MM.1S (cell line): ENCODE measurements around the gene GDPD5.

Experiments
- DNase-seq: peaks from one replicate; pipeline ENCODE4 v3.0.0-alpha.2; 2015
- H2AFZ ChIP-seq: fragments of 300-600 bp; sonication (generic); 2 replicates; pipeline ENCODE4 v1.6.0; 2016; ENCODE audit warnings: antibody characterized with exemption, low read length
- H3F3A ChIP-seq: fragments of 300-600 bp; sonication (generic); 2 replicates; pipeline ENCODE4 v1.6.1; 2016; ENCODE audit warnings: mild to moderate bottlenecking, antibody characterized with exemption, low read length, moderate library complexity, mixed read lengths; ENCODE audit not compliant: insufficient read depth
- H3K27ac ChIP-seq: fragments of 300-600 bp; sonication (generic); 2 replicates; pipeline ENCODE4 v1.5.1; 2016; ENCODE audit warnings: mild to moderate bottlenecking, low read length
- H3K27me3 ChIP-seq: fragments of 300-600 bp; sonication (generic); replicated peaks from 2 replicates; pipeline ENCODE4 v1.6.0; 2016; ENCODE audit warnings: low read length; ENCODE audit not compliant: insufficient read depth
- H3K36me3 ChIP-seq: fragments of 300-600 bp; sonication (generic); replicated peaks from 2 replicates; pipeline ENCODE4 v1.6.1; 2016; ENCODE audit warnings: mild to moderate bottlenecking, low read length, mixed read lengths; ENCODE audit not compliant: insufficient read depth
- H3K4me1 ChIP-seq: fragments of 300-600 bp; sonication (generic); 2 replicates; pipeline ENCODE4 v1.6.1; 2016; ENCODE audit warnings: low read length, mixed read lengths
- H3K4me2 ChIP-seq: fragments of 300-600 bp; sonication (generic); 2 replicates; pipeline ENCODE4 v1.6.0; 2016; ENCODE audit warnings: low read depth, low read length
- H3K4me3 ChIP-seq: fragments of 300-600 bp; sonication (generic); 2 replicates; pipeline ENCODE4 v1.5.1; 2016; ENCODE audit warnings: low read length, mixed read lengths
- H3K79me2 ChIP-seq: fragments of 300-600 bp; sonication (generic); 2 replicates; pipeline ENCODE4 v1.6.1; 2016; ENCODE audit warnings: mixed run types, low read length, mixed read lengths
- H3K9ac ChIP-seq: fragments of 300-600 bp; sonication (generic); 2 replicates; pipeline ENCODE4 v1.6.1; 2016; ENCODE audit warnings: low read length, mixed read lengths
- H3K9me2 ChIP-seq: fragments of 300-600 bp; sonication (generic); replicated peaks from 2 replicates; pipeline ENCODE4 v1.6.1; 2016; ENCODE audit warnings: mild to moderate bottlenecking, low read length, mixed read lengths; ENCODE audit not compliant: insufficient read depth
- H3K9me3 ChIP-seq: fragments of 300-600 bp; sonication (generic); replicated peaks from 2 replicates; pipeline ENCODE4 v1.6.1; 2016; ENCODE audit warnings: mild to moderate bottlenecking, low read length, mixed read lengths; ENCODE audit not compliant: insufficient read depth
- H4K20me1 ChIP-seq: fragments of 300-600 bp; sonication (generic); 2 replicates; pipeline ENCODE4 v1.6.1; 2016; ENCODE audit warnings: mild to moderate bottlenecking, low read length, moderate library complexity, mixed read lengths; ENCODE audit not compliant: insufficient read depth
- EZH2 ChIP-seq: fragments of 300-600 bp; sonication (generic); optimal IDR thresholded peaks from 2 replicates; pipeline ENCODE3; 2017; ENCODE audit warnings: low read depth, mild to moderate bottlenecking, antibody characterized with exemption, low read length, mixed read lengths
- EZH2phosphoT487 ChIP-seq: fragments of 300-600 bp; sonication (generic); IDR thresholded peaks from 2 replicates; pipeline ENCODE4 v1.6.1; 2018; ENCODE audit warnings: antibody characterized with exemption, low read length
- TF ChIP-seq, protein P1 (sequence below): fragments of 300-600 bp; sonication (generic); IDR thresholded peaks from 2 replicates; pipeline ENCODE4 v1.5.1; 2016; ENCODE audit warnings: antibody characterized with exemption, low read length, mixed read lengths

Gene GDPD5

DNA sequence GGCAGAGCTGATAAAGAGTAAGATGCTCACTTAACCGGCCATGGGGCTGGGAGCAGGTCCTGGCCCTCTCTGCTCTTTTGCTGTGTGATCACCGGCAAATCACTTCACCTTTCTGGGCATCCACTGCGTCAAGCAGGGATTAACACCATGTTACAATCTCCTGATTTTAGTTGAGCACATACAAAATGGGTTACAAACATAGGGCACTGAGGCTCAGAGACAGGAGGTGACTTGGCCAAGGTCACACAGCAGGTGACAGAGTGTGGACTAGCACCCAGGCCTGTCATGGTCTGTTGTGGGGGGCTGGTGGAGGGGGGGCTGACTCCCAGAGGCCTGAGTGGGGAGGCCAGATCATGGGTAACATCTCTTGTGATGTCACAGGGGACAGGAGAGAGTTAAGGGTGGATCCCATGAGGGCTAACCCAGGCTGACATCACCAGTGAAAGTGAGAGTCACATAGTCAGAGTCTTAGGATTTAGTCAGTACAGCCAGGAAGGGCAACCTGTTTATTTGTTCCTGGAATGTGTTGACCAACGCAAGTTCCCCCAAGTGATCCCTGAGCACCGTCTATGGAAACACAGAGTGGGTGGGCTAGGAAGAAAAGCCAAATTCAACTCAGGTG lies 27.8 kb downstream of the GDPD5 start:
- Histone ChIP-seq H3K27me3 (no peaks in the 10 kb centered on the region), H3K36me3 (no peaks in the 10 kb centered on the region), H4K20me1 (no peaks in the 10 kb centered on the region), H3K79me2 (no peaks in the 10 kb centered on the region), H3K9ac (no peak overlapping the region), H3K9me2 (no peaks in the 10 kb centered on the region), H2AFZ (no peak overlapping the region), H3K4me3 (no peak overlapping the region), H3K27ac (no peak overlapping the region), H3K4me2 (no peak overlapping the region), H3K9me3 (no peaks in the 10 kb centered on the region), H3K4me1 (no peaks in the 10 kb centered on the region), H3F3A (no peaks in the 10 kb centered on the region)
- no peak for DNase-seq
- TF ChIP-seq, protein P1, sequence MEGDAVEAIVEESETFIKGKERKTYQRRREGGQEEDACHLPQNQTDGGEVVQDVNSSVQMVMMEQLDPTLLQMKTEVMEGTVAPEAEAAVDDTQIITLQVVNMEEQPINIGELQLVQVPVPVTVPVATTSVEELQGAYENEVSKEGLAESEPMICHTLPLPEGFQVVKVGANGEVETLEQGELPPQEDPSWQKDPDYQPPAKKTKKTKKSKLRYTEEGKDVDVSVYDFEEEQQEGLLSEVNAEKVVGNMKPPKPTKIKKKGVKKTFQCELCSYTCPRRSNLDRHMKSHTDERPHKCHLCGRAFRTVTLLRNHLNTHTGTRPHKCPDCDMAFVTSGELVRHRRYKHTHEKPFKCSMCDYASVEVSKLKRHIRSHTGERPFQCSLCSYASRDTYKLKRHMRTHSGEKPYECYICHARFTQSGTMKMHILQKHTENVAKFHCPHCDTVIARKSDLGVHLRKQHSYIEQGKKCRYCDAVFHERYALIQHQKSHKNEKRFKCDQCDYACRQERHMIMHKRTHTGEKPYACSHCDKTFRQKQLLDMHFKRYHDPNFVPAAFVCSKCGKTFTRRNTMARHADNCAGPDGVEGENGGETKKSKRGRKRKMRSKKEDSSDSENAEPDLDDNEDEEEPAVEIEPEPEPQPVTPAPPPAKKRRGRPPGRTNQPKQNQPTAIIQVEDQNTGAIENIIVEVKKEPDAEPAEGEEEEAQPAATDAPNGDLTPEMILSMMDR: no peak
- TF ChIP-seq EZH2 (no peak), EZH2phosphoT487 (no peak)

DNA sequence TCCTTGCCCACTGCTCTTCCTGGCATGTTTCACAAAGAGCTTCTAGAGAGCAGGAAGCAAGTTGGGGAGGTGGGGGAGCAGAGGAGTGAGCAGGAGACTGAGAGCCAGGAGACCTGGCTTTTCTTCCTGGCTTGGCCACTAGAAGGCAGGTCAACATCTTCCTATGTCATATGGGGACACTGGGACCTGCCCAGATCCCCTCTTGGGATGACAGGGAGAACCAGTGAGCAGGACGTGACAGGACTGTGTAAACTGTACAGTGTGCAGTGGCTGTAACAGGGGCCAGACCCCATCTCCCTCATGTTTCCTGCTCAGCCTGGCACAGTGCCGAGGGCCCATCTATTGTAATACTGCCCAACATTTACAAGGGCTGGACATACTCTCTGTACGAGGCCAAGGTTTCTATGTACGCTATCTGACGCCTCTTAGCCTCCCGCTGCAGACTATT lies 29.4 kb downstream of the GDPD5 start:
- Histone ChIP-seq H3K27ac (no peak overlapping the region), H3K9me3 (no peaks in the 10 kb centered on the region), H3K9me2 (no peaks in the 10 kb centered on the region), H3K9ac (no peak overlapping the region), H3K4me2 (no peak overlapping the region), H3K4me1 (peaks cover 5% of the 10 kb centered on the region), H3F3A (no peaks in the 10 kb centered on the region), H2AFZ (no peak overlapping the region), H3K27me3 (no peaks in the 10 kb centered on the region), H3K79me2 (no peaks in the 10 kb centered on the region), H4K20me1 (no peaks in the 10 kb centered on the region), H3K4me3 (no peak overlapping the region), H3K36me3 (no peaks in the 10 kb centered on the region)
- no peak for DNase-seq
- TF ChIP-seq, protein P1: no peak
- TF ChIP-seq EZH2 (no peak), EZH2phosphoT487 (no peak)

DNA sequence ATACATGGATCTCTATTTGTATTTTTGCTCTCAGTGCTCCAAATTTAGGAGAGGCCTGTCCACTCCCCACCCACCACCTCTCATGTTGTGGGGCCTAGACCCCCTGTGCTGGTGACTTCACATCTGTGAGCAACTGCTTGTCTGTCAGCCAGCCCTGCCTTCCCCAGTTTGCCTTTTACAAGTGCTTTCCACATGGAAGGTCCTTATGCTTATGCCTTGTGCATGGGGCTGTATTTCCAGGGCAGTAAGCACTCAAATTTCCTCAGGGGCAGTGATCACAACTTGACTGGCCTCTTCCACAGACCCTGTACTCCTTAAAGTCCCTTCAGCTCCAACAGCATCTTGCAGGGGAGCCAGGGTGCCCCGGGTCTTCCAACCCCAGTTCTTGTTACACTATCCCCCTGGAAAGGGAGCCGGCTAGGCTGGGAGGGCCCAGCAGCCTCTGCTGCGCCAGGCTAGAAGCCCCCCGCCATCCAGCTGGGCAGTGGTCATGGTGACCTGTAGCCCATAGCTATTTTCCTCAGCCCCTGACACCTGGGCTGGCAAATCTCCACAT lies 29.9 kb downstream of the GDPD5 start:
- H2AFZ ChIP-seq: no peak overlapping the region
- H3K36me3 ChIP-seq: no peaks in the 10 kb centered on the region
- no peak overlapping the region for H3K4me3 ChIP-seq
- no peak for DNase-seq
- peaks cover 5% of the 10 kb centered on the region for H3K4me1 ChIP-seq
- no peaks in the 10 kb centered on the region for H3K9me3 ChIP-seq
- TF ChIP-seq EZH2phosphoT487 (no peak), EZH2 (no peak)
- TF ChIP-seq, protein P1: no peak
- H4K20me1 ChIP-seq: no peaks in the 10 kb centered on the region
- no peak overlapping the region for H3K27ac ChIP-seq
- H3K9me2 ChIP-seq: no peaks in the 10 kb centered on the region
- H3K79me2 ChIP-seq: no peaks in the 10 kb centered on the region
- no peaks in the 10 kb centered on the region for H3K27me3 ChIP-seq
- no peaks in the 10 kb centered on the region for H3F3A ChIP-seq
- no peak overlapping the region for H3K9ac ChIP-seq
- no peak overlapping the region for H3K4me2 ChIP-seq
